ENCODE results near the gene TMEM150C. TPM values are rescaled to one million over a fixed set of nuclear protein-coding genes. Genes with fewer than 3 reads are reported as not detected.
"Not testable (repeated sequence)": the region's sequence is repeated elsewhere in the genome, so short reads cannot be mapped to it uniquely, and the experiment has no call there.

Gene TMEM150C
- total RNA-seq, 2 experiments from 2014 or later, result not detected

DNA sequence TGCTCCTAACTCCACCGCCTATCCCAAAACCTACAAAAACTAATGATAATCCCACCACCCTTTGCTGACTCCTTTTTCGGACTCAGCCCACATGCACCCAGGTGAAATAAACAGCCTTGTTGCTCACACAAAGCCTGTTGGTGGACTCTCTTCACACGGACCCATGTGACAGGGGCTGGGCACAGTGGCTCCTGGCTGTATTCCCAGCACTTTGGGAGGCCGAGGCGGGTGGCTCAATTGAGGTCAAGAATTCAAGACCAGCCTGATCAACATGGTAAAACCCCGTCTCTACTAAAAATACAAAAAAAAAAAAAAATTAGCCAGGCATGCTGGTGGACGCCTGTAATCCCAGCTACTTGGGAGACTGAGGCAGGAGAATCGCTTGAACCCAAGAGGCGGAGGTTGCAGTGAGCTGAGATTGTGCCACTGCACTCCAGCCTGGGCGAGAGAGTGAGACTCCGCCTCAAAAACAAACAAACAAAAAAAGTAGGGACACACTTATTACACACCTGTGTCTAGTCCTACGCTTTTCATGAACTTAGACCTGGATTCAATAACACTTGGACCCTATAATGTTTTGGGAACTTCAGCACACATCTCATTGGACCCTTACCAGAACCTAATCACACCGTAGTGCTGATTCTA is 2.6 kb downstream of the TMEM150C start:
- DNase-seq; CTCF ChIA-PET; H3K9me3 Mint-ChIP-seq (ENCODE audit: low read depth); ATAC-seq; H3K27ac Mint-ChIP-seq; H3K4me3 Mint-ChIP-seq; H3K36me3 Mint-ChIP-seq: not testable (repeated sequence)
- Mint-ChIP-seq H3K27me3 (peaks cover 69% of the 10 kb centered on the region), H3K4me1 (peaks cover 12% of the 10 kb centered on the region)

DNA sequence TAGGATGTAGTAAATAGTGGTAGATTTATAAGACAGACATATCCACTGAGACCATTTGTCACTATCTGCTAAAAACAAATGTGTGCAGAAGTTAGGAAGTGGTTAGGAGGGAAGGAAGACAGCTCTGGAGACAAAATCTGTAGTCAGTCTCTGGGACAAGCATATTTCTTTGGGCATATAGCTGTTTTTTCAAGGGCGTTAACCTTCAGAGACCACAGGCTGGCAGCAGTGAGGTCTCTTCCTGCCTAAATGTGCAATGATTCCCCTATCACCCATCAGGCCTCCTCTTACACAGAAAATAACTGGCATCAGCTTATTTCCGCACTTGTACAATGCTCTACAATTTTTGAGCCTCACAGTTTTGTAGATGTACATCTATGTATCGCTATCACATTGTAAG is 6.5 kb downstream of the TMEM150C start:
- H3K36me3 Mint-ChIP-seq, result no peaks in the 10 kb centered on the region
- H3K4me3 Mint-ChIP-seq, result no peak overlapping the region
- peaks cover 44% of the 10 kb centered on the region for H3K27me3 Mint-ChIP-seq
- H3K27ac Mint-ChIP-seq, result no peak overlapping the region
- ATAC-seq (no peak), DNase-seq (no peak)
- no peaks in the 10 kb centered on the region for H3K9me3 Mint-ChIP-seq (ENCODE audit: low read depth)
- CTCF ChIA-PET, result no interaction called here
- H3K4me1 Mint-ChIP-seq, result no peaks in the 10 kb centered on the region

DNA sequence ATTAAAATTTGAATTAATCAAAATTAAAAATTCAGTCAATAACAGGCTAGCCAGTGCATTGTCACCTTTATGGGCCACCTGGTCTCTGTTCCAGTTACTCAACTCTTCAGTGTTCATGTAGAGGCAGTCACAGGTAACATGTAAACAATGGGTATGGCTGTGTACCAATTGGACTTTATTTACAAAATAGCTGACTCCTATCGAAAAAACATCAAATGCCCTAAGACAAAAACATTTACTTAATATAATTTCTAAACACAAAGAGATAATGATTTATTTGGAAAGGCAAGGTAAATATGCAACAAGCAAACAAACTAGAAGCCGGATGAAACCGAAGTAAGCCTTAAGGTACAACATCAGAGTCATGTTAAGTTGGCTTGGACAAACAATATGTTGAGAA is 8.8 kb downstream of the TMEM150C start:
- H3K27me3 Mint-ChIP-seq, result peaks cover 24% of the 10 kb centered on the region
- no peaks in the 10 kb centered on the region for H3K4me1 Mint-ChIP-seq
- H3K9me3 Mint-ChIP-seq (ENCODE audit: low read depth), result no peaks in the 10 kb centered on the region
- H3K27ac Mint-ChIP-seq, result no peak overlapping the region
- DNase-seq (no peak), ATAC-seq (no peak)
- no peak overlapping the region for H3K4me3 Mint-ChIP-seq
- no peaks in the 10 kb centered on the region for H3K36me3 Mint-ChIP-seq
- CTCF ChIA-PET, result no interaction called here

DNA sequence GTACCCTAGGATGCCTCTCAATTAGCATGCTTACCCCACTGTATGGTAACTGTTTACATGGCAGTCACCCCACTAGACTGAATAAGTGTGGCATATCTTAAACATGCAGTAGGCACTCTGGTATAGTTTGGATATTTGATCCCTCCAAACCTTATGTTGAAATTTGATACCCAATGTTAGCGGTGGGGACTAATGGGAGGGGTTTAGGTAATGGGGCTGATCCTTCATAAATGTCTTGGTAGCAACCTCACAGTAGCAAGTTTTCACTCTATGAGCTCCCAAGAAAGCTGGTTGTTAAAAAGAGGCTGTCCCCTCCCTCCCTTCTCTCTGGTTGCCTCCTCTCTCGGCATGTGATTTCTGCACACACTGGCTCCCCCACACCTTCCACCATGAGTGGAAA is 10.1 kb downstream of the TMEM150C start:
- no peak for ATAC-seq
- H3K4me3 Mint-ChIP-seq, result no peak overlapping the region
- no peaks in the 10 kb centered on the region for H3K9me3 Mint-ChIP-seq (ENCODE audit: low read depth)
- DNase-seq, result no peak
- no peak overlapping the region for H3K27ac Mint-ChIP-seq
- H3K27me3 Mint-ChIP-seq, result peaks cover 18% of the 10 kb centered on the region
- no peaks in the 10 kb centered on the region for H3K4me1 Mint-ChIP-seq
- CTCF ChIA-PET, result no interaction called here
- H3K36me3 Mint-ChIP-seq, result no peaks in the 10 kb centered on the region

DNA sequence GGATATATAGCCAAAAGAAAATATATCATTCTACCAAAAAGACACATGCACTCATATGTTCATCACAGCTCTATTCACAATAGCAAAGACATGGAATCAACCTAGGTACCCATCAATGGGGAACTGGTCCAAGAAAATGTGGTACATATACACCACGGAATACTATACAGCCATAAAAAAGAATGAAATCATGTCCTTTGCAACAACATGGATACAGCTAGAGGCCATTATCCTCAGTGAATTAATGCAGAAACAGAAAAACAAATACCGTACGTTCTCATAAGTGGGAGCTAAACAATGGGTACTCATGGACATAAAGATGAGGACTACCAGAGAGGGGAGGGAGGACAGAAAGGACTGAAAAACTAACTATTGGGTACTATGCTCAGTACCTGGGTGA is 13.9 kb downstream of the TMEM150C start:
- H3K36me3 Mint-ChIP-seq; H3K9me3 Mint-ChIP-seq (ENCODE audit: low read depth); DNase-seq; H3K4me3 Mint-ChIP-seq; ATAC-seq; H3K27me3 Mint-ChIP-seq; H3K27ac Mint-ChIP-seq; H3K4me1 Mint-ChIP-seq; CTCF ChIA-PET: not testable (repeated sequence)

DNA sequence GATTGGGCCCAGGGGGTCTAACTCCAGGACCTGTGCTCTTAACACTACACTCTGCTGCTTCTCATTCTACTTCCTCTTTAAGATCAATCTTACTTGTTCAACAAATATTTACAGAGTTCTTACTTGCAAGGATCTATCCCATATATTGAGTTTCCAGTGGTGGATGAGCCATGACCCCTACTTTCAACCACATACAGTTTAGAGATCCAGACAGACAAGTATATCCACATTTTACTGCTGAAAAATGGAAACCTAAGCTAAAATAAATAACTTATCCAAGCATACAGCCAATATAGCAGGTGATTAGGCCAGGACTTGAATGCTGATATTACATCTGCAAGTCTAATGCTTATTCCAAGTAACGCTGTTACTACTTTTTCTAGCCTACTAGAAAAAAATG is 18.7 kb downstream of the TMEM150C start:
- Mint-ChIP-seq H3K27ac (no peak overlapping the region), H3K36me3 (no peaks in the 10 kb centered on the region), H3K27me3 (peaks cover 9% of the 10 kb centered on the region), H3K9me3 (ENCODE audit: low read depth) (no peaks in the 10 kb centered on the region), H3K4me1 (no peaks in the 10 kb centered on the region), H3K4me3 (no peak overlapping the region)
- no peak for ATAC-seq
- DNase-seq, result no peak
- CTCF ChIA-PET, result no interaction called here

DNA sequence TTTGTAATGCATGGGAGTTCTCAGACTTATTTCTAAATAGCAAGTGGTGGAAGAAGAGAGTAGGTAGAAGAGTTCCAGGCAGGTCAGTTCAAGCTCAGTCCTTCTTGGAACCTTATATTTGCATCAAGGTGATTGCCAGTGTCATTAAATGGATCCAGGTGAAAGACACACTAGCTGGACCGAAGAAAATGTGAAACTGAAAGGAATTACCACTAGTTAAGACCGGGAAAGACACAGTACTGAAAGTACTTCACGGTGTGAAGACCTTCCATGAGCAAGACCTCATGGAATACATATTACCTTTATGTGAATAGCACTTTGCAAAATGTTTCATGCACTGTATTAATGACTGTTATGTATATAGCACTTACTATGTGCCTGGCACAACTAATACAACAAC is 19.1 kb downstream of the TMEM150C start:
- H3K27me3 Mint-ChIP-seq, result peaks cover 9% of the 10 kb centered on the region
- H3K27ac Mint-ChIP-seq, result no peak overlapping the region
- CTCF ChIA-PET, result no interaction called here
- no peaks in the 10 kb centered on the region for H3K4me1 Mint-ChIP-seq
- no peaks in the 10 kb centered on the region for H3K36me3 Mint-ChIP-seq
- no peaks in the 10 kb centered on the region for H3K9me3 Mint-ChIP-seq (ENCODE audit: low read depth)
- H3K4me3 Mint-ChIP-seq, result no peak overlapping the region
- no peak for ATAC-seq
- DNase-seq, result no peak

DNA sequence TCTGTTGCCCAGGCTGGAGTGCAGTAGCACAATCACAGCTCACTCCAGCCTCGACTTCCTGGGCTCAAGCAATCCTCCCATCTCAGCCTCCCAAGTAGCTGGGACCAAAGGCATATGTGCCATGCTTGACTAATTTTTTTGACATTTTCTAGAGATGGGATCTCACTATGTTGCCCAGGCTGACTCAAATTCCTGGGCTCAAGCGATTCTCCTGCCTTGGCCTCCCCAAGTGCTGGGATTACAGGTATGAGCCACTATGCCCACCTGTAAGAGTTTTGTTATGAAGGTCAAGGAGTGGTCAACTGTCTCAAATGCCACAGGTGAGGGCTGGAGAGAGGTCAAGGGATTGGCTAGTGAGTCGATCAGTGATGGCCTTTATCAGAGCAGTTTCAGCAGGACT is 32.5 kb downstream of the TMEM150C start:
- Mint-ChIP-seq H3K36me3 (no peaks in the 10 kb centered on the region), H3K27ac (no peak overlapping the region), H3K4me1 (no peaks in the 10 kb centered on the region), H3K27me3 (peaks cover 10% of the 10 kb centered on the region), H3K9me3 (ENCODE audit: low read depth) (no peaks in the 10 kb centered on the region), H3K4me3 (no peak overlapping the region)
- CTCF ChIA-PET, result no interaction called here
- DNase-seq, result no peak
- ATAC-seq, result no peak

DNA sequence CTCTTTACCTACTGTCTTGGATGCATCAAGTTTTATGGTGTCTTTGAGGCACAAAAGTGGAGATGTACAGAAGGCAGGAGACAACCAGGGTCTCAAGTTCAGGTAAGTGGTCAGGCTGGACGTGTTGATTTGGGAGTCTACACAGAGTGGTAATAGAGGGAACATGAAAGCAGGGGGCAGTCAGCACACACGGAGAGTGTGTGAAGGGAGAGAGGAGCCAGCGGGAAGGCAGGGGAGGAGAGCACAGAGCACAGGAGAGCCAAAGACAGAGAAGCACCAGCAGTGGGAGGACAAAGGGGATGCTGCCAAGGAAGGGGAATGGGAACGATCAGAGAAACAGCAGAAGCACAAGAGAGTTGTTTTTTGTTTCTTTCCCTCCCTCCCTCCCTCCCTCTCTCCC is 32.9 kb downstream of the TMEM150C start:
- no peak for ATAC-seq
- H3K9me3 Mint-ChIP-seq (ENCODE audit: low read depth), result no peaks in the 10 kb centered on the region
- H3K27me3 Mint-ChIP-seq, result peaks cover 10% of the 10 kb centered on the region
- no peak overlapping the region for H3K27ac Mint-ChIP-seq
- H3K36me3 Mint-ChIP-seq, result no peaks in the 10 kb centered on the region
- no peaks in the 10 kb centered on the region for H3K4me1 Mint-ChIP-seq
- no peak overlapping the region for H3K4me3 Mint-ChIP-seq
- CTCF ChIA-PET, result no interaction called here
- no peak for DNase-seq

DNA sequence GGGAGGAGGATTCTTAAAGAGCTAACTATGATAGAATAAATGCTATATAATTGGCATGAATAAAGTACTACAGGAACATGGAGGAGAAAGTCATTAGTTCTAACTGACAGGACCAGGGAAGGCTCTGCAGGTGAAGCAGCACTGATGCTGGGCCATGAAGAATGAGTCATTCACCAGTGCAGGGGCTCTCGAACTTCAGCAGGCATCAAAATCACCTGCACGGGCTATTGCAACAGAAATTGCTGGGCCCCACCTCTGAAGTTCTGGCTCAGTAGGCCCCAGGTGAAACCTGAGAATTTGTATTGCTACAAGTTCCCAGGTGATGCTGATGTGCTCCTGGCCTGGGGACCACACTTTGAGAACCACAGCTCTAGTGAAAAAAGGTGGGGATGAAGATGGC is 33.7 kb downstream of the TMEM150C start:
- ATAC-seq (no peak), DNase-seq (no peak)
- H3K27me3 Mint-ChIP-seq, result peaks cover 10% of the 10 kb centered on the region
- H3K4me1 Mint-ChIP-seq, result no peaks in the 10 kb centered on the region
- H3K27ac Mint-ChIP-seq, result no peak overlapping the region
- no peaks in the 10 kb centered on the region for H3K9me3 Mint-ChIP-seq (ENCODE audit: low read depth)
- no peak overlapping the region for H3K4me3 Mint-ChIP-seq
- no peaks in the 10 kb centered on the region for H3K36me3 Mint-ChIP-seq
- CTCF ChIA-PET, result no interaction called here

DNA sequence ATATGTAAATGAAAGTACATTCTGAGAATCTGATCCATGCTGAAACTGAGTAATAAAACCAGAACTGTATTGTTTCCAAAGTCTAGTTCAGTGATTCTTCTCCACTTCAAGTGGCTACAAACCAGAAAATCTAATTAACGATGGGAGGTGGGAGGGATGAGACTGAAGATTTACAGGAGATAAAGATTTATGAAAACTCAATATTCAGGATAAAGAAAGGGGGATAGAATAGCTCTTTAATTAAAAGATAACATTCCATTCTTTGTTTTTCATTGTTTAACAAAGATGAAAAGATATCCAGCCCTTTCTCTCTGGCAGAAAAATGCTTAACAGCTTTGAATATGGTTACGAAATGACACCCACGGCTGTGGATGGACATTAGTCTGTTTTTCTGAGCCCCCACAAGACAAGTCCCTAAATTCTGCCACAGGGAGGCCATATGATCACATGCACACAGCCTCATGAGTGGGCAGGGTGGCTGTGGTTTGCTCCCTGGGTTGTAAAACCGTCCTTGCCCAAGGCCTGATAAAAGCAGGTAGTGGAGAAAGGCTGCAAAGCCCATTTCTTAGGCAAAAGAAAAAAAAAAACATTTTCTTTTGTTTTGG is 36.4 kb downstream of the TMEM150C start:
- Mint-ChIP-seq H3K36me3 (no peaks in the 10 kb centered on the region), H3K27ac (no peak overlapping the region), H3K4me1 (no peaks in the 10 kb centered on the region), H3K27me3 (peaks cover 15% of the 10 kb centered on the region), H3K9me3 (ENCODE audit: low read depth) (no peaks in the 10 kb centered on the region), H3K4me3 (no peak overlapping the region)
- DNase-seq (no peak), ATAC-seq (no peak)
- CTCF ChIA-PET, result no interaction called here

DNA sequence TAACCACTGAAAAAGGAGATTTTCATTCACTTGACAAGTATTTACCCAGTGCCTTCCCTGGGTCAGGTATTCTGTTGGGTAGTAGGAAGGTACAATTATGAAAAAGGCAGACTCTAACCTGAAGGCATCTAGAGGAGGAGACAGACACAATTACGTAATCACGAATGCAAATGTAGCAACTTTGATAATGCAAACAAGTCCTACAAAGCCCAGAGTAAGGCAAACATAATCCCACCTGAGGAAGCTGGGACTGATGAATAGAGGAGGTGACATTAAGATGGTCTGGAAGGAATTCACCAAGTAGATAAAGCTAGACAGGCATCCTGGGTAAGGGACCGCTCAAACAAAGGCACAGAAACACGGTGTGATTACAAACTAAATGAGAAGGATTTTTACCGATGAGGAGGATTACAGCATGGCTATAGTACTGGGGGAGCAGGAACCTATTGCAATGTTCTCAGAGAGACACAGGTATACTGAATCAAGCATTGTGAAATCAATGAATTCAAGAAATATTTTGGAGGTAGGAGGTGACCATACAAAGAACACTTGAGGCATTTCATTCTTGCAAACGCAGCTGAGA is 37.1 kb downstream of the TMEM150C start:
- H3K36me3 Mint-ChIP-seq, result no peaks in the 10 kb centered on the region
- H3K27ac Mint-ChIP-seq, result no peak overlapping the region
- H3K27me3 Mint-ChIP-seq, result peaks cover 15% of the 10 kb centered on the region
- H3K4me3 Mint-ChIP-seq, result no peak overlapping the region
- ATAC-seq (no peak), DNase-seq (no peak)
- H3K9me3 Mint-ChIP-seq (ENCODE audit: low read depth), result no peaks in the 10 kb centered on the region
- no peaks in the 10 kb centered on the region for H3K4me1 Mint-ChIP-seq
- CTCF ChIA-PET, result no interaction called here

DNA sequence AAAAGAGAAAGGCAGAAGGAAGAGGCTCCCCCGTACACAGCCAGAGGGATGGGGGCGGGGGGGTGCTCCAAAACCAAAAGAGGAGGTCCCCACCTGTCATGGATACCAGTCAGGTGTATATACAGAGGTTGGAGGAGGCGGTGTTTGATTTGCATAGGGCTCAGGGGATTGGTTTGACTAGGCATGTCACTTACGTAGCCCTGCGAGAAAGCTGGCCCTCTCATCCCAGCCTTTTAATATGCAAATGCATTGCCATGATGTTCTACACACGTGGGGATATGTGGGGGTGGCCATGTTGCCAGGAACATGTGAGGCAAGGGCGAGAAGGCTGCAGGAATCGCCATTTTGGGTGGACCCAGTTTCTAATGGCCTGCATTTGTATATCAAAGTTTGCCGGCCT is 38.6 kb downstream of the TMEM150C start:
- Mint-ChIP-seq H3K4me3 (no peak overlapping the region), H3K4me1 (no peaks in the 10 kb centered on the region)
- ATAC-seq, result no peak

DNA sequence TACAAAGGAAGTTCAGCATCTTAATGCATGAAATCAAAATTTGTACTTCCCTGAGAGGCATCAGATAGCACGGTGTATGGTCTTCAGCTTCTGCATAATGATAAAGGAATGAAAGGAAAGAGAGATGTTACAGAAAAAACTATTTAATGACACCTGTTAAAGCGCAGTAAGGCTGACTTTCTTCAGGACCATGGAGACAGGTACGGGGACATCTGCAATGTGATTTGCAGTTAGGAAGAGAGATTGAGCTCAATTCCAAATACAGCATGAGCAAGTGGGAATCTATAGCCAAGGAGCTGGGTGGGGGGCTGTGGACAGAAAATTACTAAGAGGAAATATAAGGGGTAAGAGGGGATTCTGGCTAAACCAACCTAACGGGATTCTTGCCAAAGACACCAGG is 39.3 kb downstream of the TMEM150C start:
- Mint-ChIP-seq H3K9me3 (ENCODE audit: low read depth) (no peaks in the 10 kb centered on the region), H3K4me1 (no peaks in the 10 kb centered on the region), H3K27me3 (peaks cover 12% of the 10 kb centered on the region), H3K27ac (no peak overlapping the region), H3K36me3 (no peaks in the 10 kb centered on the region), H3K4me3 (no peak overlapping the region)
- no peak for ATAC-seq
- no peak for DNase-seq
- CTCF ChIA-PET, result no interaction called here

More for the DNA sequence above, 38.6 kb downstream of the TMEM150C start:
- Mint-ChIP-seq H3K27me3 (peaks cover 15% of the 10 kb centered on the region), H3K27ac (no peak overlapping the region), H3K9me3 (ENCODE audit: low read depth) (no peaks in the 10 kb centered on the region), H3K36me3 (no peaks in the 10 kb centered on the region)
- no peak for DNase-seq
- CTCF ChIA-PET, result no interaction called here

All from activated CD8-positive, alpha-beta memory T cell treated with anti-CD3 and anti-CD28 coated beads, Interleukin-2, amount 10 ng/mL, durations not matched to agents 7 days and 5 days (primary cell).